GM23338 (cell line): ENCODE data around the gene DSG2. TPM values are rescaled to one million over a fixed set of nuclear protein-coding genes. Genes with fewer than 3 reads are reported as not detected.
"Not testable (repeated sequence)": the region's sequence is repeated elsewhere in the genome, so short reads cannot be mapped to it uniquely, and the experiment has no call there.

ENCODE experiments used
- ATAC-seq: fragments of 200-7000 bp; cut with Tn5 transposase; 3 replicates; pipeline ENCODE4 v1.9.1; 2020
- DNase-seq: peaks from one replicate; pipeline ENCODE4 v3.0.0-alpha.2; 2015; ENCODE audit warnings: low spot score
- H2AFZ ChIP-seq: fragments of 200-600 bp; sonication (generic); 2 replicates; pipeline ENCODE4 v1.8.0; 2016; ENCODE audit warnings: antibody characterized with exemption, mild to moderate bottlenecking, moderate library complexity
- H3F3A ChIP-seq: fragments of 200-600 bp; sonication (generic); replicated peaks from 2 replicates; pipeline ENCODE4 v1.8.0; 2017; ENCODE audit warnings: antibody characterized with exemption, mixed run types, low read depth
- H3K27ac ChIP-seq: fragments of 200-600 bp; sonication (generic); 2 replicates; pipeline ENCODE4 v1.6.1; 2016; ENCODE audit warnings: low read depth
- H3K27me3 ChIP-seq: fragments of 200-600 bp; sonication (generic); 2 replicates; pipeline ENCODE4 v1.8.0; 2016; ENCODE audit warnings: mild to moderate bottlenecking, mixed run types, moderate library complexity; ENCODE audit not compliant: insufficient read depth
- H3K36me3 ChIP-seq: fragments of 200-600 bp; sonication (generic); 2 replicates; pipeline ENCODE4 v1.8.0; 2016; ENCODE audit warnings: mild to moderate bottlenecking; ENCODE audit not compliant: insufficient read depth
- H3K4me1 ChIP-seq: fragments of 200-600 bp; sonication (generic); 2 replicates; pipeline ENCODE4 v1.8.0; 2016; ENCODE audit warnings: mild to moderate bottlenecking, moderate library complexity; ENCODE audit not compliant: insufficient read depth
- H3K4me2 ChIP-seq: fragments of 200-600 bp; sonication (generic); 2 replicates; pipeline ENCODE4 v1.7.1; 2017; ENCODE audit warnings: mixed run types
- H3K4me3 ChIP-seq: fragments of 200-600 bp; sonication (generic); 2 replicates; pipeline ENCODE4 v1.6.1; 2016; ENCODE audit warnings: mixed run types
- H3K79me2 ChIP-seq: fragments of 200-600 bp; sonication (generic); replicated peaks from 2 replicates; pipeline ENCODE4 v1.8.0; 2017; ENCODE audit warnings: mild to moderate bottlenecking; ENCODE audit not compliant: insufficient read depth
- H3K9me2 ChIP-seq: fragments of 200-600 bp; sonication (generic); 2 replicates; pipeline ENCODE4 v1.8.0; 2017; ENCODE audit not compliant: insufficient read depth
- H4K20me1 ChIP-seq: fragments of 200-600 bp; sonication (generic); replicated peaks from 2 replicates; pipeline ENCODE4 v1.8.0; 2017; ENCODE audit warnings: mild to moderate bottlenecking; ENCODE audit not compliant: insufficient read depth
- H3K27ac Mint-ChIP-seq: 2 replicates; pipeline ENCODE4 v1.8.0; 2020; ENCODE audit warnings: inconsistent platforms, mild to moderate bottlenecking, moderate library complexity, mixed read lengths
- H3K27me3 Mint-ChIP-seq: 3 replicates; pipeline ENCODE4 v1.8.0; 2022; ENCODE audit warnings: low read depth, mild to moderate bottlenecking, moderate library complexity, mixed read lengths, inconsistent platforms; ENCODE audit not compliant: insufficient read depth, poor library complexity
- H3K36me3 Mint-ChIP-seq: 3 replicates; pipeline ENCODE4 v1.8.0; 2021; ENCODE audit warnings: low read depth, mild to moderate bottlenecking, inconsistent platforms, moderate library complexity, mixed read lengths
- H3K4me1 Mint-ChIP-seq: 3 replicates; pipeline ENCODE4 v1.8.0; 2020; ENCODE audit warnings: mild to moderate bottlenecking, inconsistent platforms, mixed read lengths
- H3K4me3 Mint-ChIP-seq: 3 replicates; pipeline ENCODE4 v1.8.0; 2021; ENCODE audit warnings: moderate library complexity, mild to moderate bottlenecking, inconsistent platforms, mixed read lengths
- H3K9me3 Mint-ChIP-seq: 3 replicates; pipeline ENCODE4 v1.8.0; 2020; ENCODE audit warnings: moderate library complexity, mild to moderate bottlenecking, inconsistent platforms, mixed read lengths
- CTCF ChIP-seq, 2 experiments: fragments of 200-600 bp in 1 of 2; sonication (generic) in 1 of 2; conservative IDR thresholded peaks; 2 replicates each; pipeline versions ENCODE4 v1.5.1 to v1.6.1; 2016 to 2017; ENCODE audit warnings: antibody characterized with exemption in 2 of 2, low read depth in 2 of 2, mild to moderate bottlenecking in 2 of 2, moderate library complexity in 1 of 2
- JUNB ChIP-seq: IDR thresholded peaks from one replicate; pipeline ENCODE4 v1.6.1; 2016; ENCODE audit warnings: antibody characterized with exemption; ENCODE audit not compliant: unreplicated experiment
- ZNF114 ChIP-seq: fragments of 250-450 bp; sonication (Bioruptor Pico); IDR thresholded peaks from 2 replicates; pipeline ENCODE4 v1.5.0; 2020; ENCODE audit warnings: mild to moderate bottlenecking, moderate library complexity
- polyA plus RNA-seq: library from polyadenylated mRNA; unstranded; fragments of >200 nt; fragmentation: Nextera tagmentation; extraction: Ambion mirVana; gene quantifications from 2 replicates; pipeline ENCODE4 v1.2.1, GENCODE V29; 2016
- total RNA-seq: library from RNA; depleted of rRNA; stranded (reverse); fragments of >200 nt; shearing (Covaris generic); gene quantifications from 2 replicates; pipeline ENCODE4 v1.2.3, GENCODE V29; 2014

The DSG2 gene
- total and polyA plus RNA-seq, 2 experiments from 2014 or later = 44.7 to 144 TPM

- H3K27ac Mint-ChIP-seq = no peak overlapping the region
- H3K27me3 ChIP-seq = no peaks in the 10 kb centered on the region
- peaks cover 100% of the 10 kb centered on the region for H3K79me2 ChIP-seq
- ATAC-seq = no peak
- H3K27ac ChIP-seq = peak overlapping the region; percentile 18; the same call in 1 of the 2 replicates
- peaks cover 12% of the 10 kb centered on the region; the same call in 2 of the 3 replicates for H3K4me1 Mint-ChIP-seq
- peaks cover 16% of the 10 kb centered on the region for H3K36me3 Mint-ChIP-seq
- no peaks in the 10 kb centered on the region for H3K9me2 ChIP-seq
- DNase-seq = no peak
- H3F3A ChIP-seq = no peaks in the 10 kb centered on the region
- no peak overlapping the region for H2AFZ ChIP-seq
- H3K9me3 Mint-ChIP-seq = peaks cover 10% of the 10 kb centered on the region; the same call in 2 of the 3 replicates
- H3K36me3 ChIP-seq = no peaks in the 10 kb centered on the region
- no peak overlapping the region for H3K4me3 ChIP-seq
- H3K4me3 Mint-ChIP-seq = no peak overlapping the region
- H3K4me1 ChIP-seq = peaks cover 11% of the 10 kb centered on the region
- peaks cover 43% of the 10 kb centered on the region for H4K20me1 ChIP-seq
- no peak overlapping the region for H3K4me2 ChIP-seq
- H3K27me3 Mint-ChIP-seq = no peaks in the 10 kb centered on the region
- TF ChIP-seq ZNF114 = no peak
These were observed 7.2 kb downstream of the DSG2 start for GRCh38 chr18:31505156-31505555.

GRCh38 chr18:31506024-31506742 is 8.2 kb downstream of the DSG2 start:
- Mint-ChIP-seq H3K4me3 (no peak overlapping the region), H3K9me3 (peaks cover 10% of the 10 kb centered on the region; the same call in 2 of the 3 replicates), H3K4me1 (peaks cover 4% of the 10 kb centered on the region; the same call in 2 of the 3 replicates), H3K36me3 (peaks cover 16% of the 10 kb centered on the region), H3K27me3 (no peaks in the 10 kb centered on the region), H3K27ac (no peak overlapping the region)
- Histone ChIP-seq H3K4me1 (peaks cover 1% of the 10 kb centered on the region), H3K27ac (no peak overlapping the region), H3K9me2 (no peaks in the 10 kb centered on the region), H3K4me2 (no peak overlapping the region), H3K36me3 (no peaks in the 10 kb centered on the region), H3F3A (no peaks in the 10 kb centered on the region), H3K79me2 (peaks cover 100% of the 10 kb centered on the region), H2AFZ (no peak overlapping the region), H4K20me1 (peaks cover 42% of the 10 kb centered on the region), H3K4me3 (no peak overlapping the region), H3K27me3 (no peaks in the 10 kb centered on the region)
- ATAC-seq = no peak
- DNase-seq = peak; percentile 47
- TF ChIP-seq JUNB (no peak), CTCF (conservative IDR thresholded peaks at IDR 0.05; ENCODE audit: low read depth in 2 of 2) (peak; percentile 51 to 56)

- H3K9me2 ChIP-seq, H3K4me3 ChIP-seq, H3K27ac Mint-ChIP-seq, H3K4me3 Mint-ChIP-seq, H3K9me3 Mint-ChIP-seq, H3K4me1 ChIP-seq, DNase-seq, H3K4me1 Mint-ChIP-seq, H3F3A ChIP-seq, H3K27me3 Mint-ChIP-seq, ATAC-seq, H3K4me2 ChIP-seq, H3K27ac ChIP-seq, H3K27me3 ChIP-seq, H3K36me3 ChIP-seq, H2AFZ ChIP-seq: not testable (repeated sequence)
- Histone ChIP-seq H4K20me1 (peaks cover 42% of the 10 kb centered on the region), H3K79me2 (peaks cover 100% of the 10 kb centered on the region)
- H3K36me3 Mint-ChIP-seq = peaks cover 16% of the 10 kb centered on the region
These were observed 9.1 kb downstream of the DSG2 start for GRCh38 chr18:31507124-31507523.
